Liver (tissue), 9 donors: Measurements from ENCODE around the gene SOX5. TPM values are rescaled to one million over a fixed set of nuclear protein-coding genes. Genes with fewer than 3 reads are reported as not detected.

Experiments
- DNase-seq: peaks from one replicate; pipeline ENCODE4 v3.0.0-alpha.2; 2017; ENCODE audit warnings: low spot score
- H3K27ac ChIP-seq, 2 donors: one replicate each; pipeline ENCODE4 v1.7.0; 2013; ENCODE audit warnings: inconsistent platforms in 2 of 2, low read length in 2 of 2, control low read depth in 1 of 2, low read depth in 1 of 2, mild to moderate bottlenecking in 1 of 2
- H3K27me3 ChIP-seq, 4 donors: one replicate each; pipeline versions ENCODE4 v1.6.1 to v1.7.0; 2013; ENCODE audit warnings: low read length in 3 of 4, inconsistent platforms in 1 of 4, mild to moderate bottlenecking in 1 of 4, moderate library complexity in 1 of 4; ENCODE audit not compliant: control insufficient read depth in 4 of 4, insufficient read depth in 4 of 4
- H3K36me3 ChIP-seq, 4 donors: one replicate each; pipeline versions ENCODE4 v1.6.1 to v1.7.0; 2013; ENCODE audit warnings: low read length in 3 of 4, mild to moderate bottlenecking in 3 of 4, low read depth in 1 of 4, moderate library complexity in 1 of 4; ENCODE audit not compliant: control insufficient read depth in 4 of 4, insufficient read depth in 3 of 4
- H3K4me1 ChIP-seq, 4 donors: one replicate each; pipeline versions ENCODE4 v1.6.1 to v1.7.0; 2013; ENCODE audit warnings: low read length in 3 of 4, mild to moderate bottlenecking in 3 of 4, moderate library complexity in 1 of 4; ENCODE audit not compliant: control insufficient read depth in 4 of 4, insufficient read depth in 4 of 4
- H3K4me3 ChIP-seq, 3 donors: one replicate each; pipeline versions ENCODE4 v1.6.1 to v1.7.0; 2013; ENCODE audit warnings: low read length in 3 of 3, control low read depth in 1 of 3, low read depth in 1 of 3, mild to moderate bottlenecking in 1 of 3
- H3K9ac ChIP-seq, 2 donors: one replicate each; pipeline ENCODE4 v1.7.0; 2013; ENCODE audit warnings: low read length in 2 of 2, mild to moderate bottlenecking in 2 of 2, moderate library complexity in 2 of 2, control low read depth in 1 of 2, low read depth in 1 of 2
- H3K9me3 ChIP-seq, 4 donors: one replicate each; pipeline versions ENCODE4 v1.6.1 to v1.7.0; 2013; ENCODE audit warnings: low read length in 3 of 4; ENCODE audit not compliant: control insufficient read depth in 4 of 4
- CTCF ChIP-seq: fragments of 150-350 bp; IDR thresholded peaks from 2 replicates; pipeline ENCODE4 v1.5.1; 2017; ENCODE audit warnings: improper control_type of control experiment, low read depth, low read length; ENCODE audit not compliant: missing input control
- EGR1 ChIP-seq, 2 donors: IDR thresholded peaks; 2 replicates each; pipeline ENCODE4 v1.6.1; 2016 to 2018; ENCODE audit warnings: antibody characterized with exemption in 2 of 2, low read depth in 2 of 2
- GABPA ChIP-seq, 2 donors: IDR thresholded peaks in 1 of 2; conservative IDR thresholded peaks in 1 of 2; 2 replicates each; pipeline ENCODE4 v1.6.1; 2016; ENCODE audit warnings: antibody characterized with exemption in 2 of 2, mild to moderate bottlenecking in 1 of 2, moderate library complexity in 1 of 2
- HNF4A ChIP-seq, 2 donors: conservative IDR thresholded peaks; 2 replicates each; pipeline ENCODE4 v1.6.1; 2016; ENCODE audit warnings: antibody characterized with exemption in 2 of 2, mild to moderate bottlenecking in 2 of 2
- HNF4G ChIP-seq: IDR thresholded peaks from 2 replicates; pipeline ENCODE4 v1.6.1; 2016; ENCODE audit warnings: antibody characterized with exemption
- JUND ChIP-seq, 2 donors: IDR thresholded peaks; 2 replicates each; pipeline ENCODE4 v1.6.1; 2016; ENCODE audit warnings: antibody characterized with exemption in 2 of 2
- NR2F2 ChIP-seq: IDR thresholded peaks from 2 replicates; pipeline ENCODE4 v1.6.1; 2016; ENCODE audit warnings: antibody characterized with exemption
- REST ChIP-seq: IDR thresholded peaks from 2 replicates; pipeline ENCODE4 v1.6.1; 2016; ENCODE audit warnings: antibody characterized with exemption, mild to moderate bottlenecking
- RXRA ChIP-seq, 2 donors: IDR thresholded peaks; 2 replicates each; pipeline ENCODE4 v1.6.1; 2017 to 2018; ENCODE audit warnings: antibody characterized with exemption in 2 of 2, mild to moderate bottlenecking in 1 of 2
- SP1 ChIP-seq: IDR thresholded peaks from 2 replicates; pipeline ENCODE4 v1.6.1; 2018; ENCODE audit warnings: antibody characterized with exemption, mild to moderate bottlenecking
- TAF1 ChIP-seq: conservative IDR thresholded peaks from 2 replicates; pipeline ENCODE4 v1.6.1; 2016; ENCODE audit warnings: antibody characterized with exemption, mild to moderate bottlenecking
- YY1 ChIP-seq: IDR thresholded peaks from 2 replicates; pipeline ENCODE4 v1.6.1; 2016; ENCODE audit warnings: antibody characterized with exemption, mild to moderate bottlenecking
- ZBTB33 ChIP-seq: IDR thresholded peaks from 2 replicates; pipeline ENCODE4 v1.6.1; 2016; ENCODE audit warnings: antibody characterized with exemption
- WGBS: extraction: QIAGEN DNeasy Blood & Tissue Kit; methylation state at CpG from one replicate; pipeline ENCODE4 v1.1.7; 2013; 5-methylcytosine and 5-hydroxymethylcytosine counted together
- polyA plus RNA-seq, 2 donors: library from polyadenylated mRNA; stranded (reverse) in 1 of 2; unstranded in 1 of 2; fragments of 200-250 nt in 1 of 2; fragments of >200 nt in 1 of 2; fragmentation: Nextera tagmentation in 1 of 2; extraction: Ambion mirVana in 1 of 2; gene quantifications; one replicate each; pipeline versions ENCODE4 v1.2.1 to v1.2.3, GENCODE V29; 2013 to 2015
- total RNA-seq, 2 donors: library from RNA; depleted of rRNA; stranded (reverse); fragments of >200 nt; gene quantifications; one replicate each; pipeline ENCODE4 v1.2.3, GENCODE V29; 2014
- donor health status: healthy.
- donor health status: healthy.
- donor health status: healthy.
- donor health status: healthy.
- donor health status: healthy.

SOX5 gene
- total and polyA plus RNA-seq, 4 donors: 2.3 to 42.4 (median 12.3) TPM

GRCh38 chr12:23944067-23944466, 5.4 kb downstream of the SOX5 start:
- no peaks in the 10 kb centered on the region for H3K9me3 ChIP-seq
- H3K27me3 ChIP-seq: no peaks in the 10 kb centered on the region
- DNase-seq: no peak
- peak overlapping the region; percentile 54 to 68 for H3K27ac ChIP-seq
- peak overlapping the region in 1 of 3 donors; percentile 4 for H3K4me3 ChIP-seq
- no peaks in the 10 kb centered on the region for H3K36me3 ChIP-seq
- WGBS: 51% methylated on average over 5 of the region's 5 CpGs
- H3K4me1 ChIP-seq: peaks cover 1 to 71% (median 44%) of the 10 kb centered on the region in 4 donors
- TF ChIP-seq JUND (IDR thresholded peaks at IDR 0.05): no peak
- TF ChIP-seq ZBTB33: no peak
- peak overlapping the region in 1 of 2 donors; percentile 61 for H3K9ac ChIP-seq

GRCh38 chr12:23942841-23943240, 6.6 kb downstream of the SOX5 start:
- no peaks in the 10 kb centered on the region for H3K9me3 ChIP-seq
- H3K9ac ChIP-seq: peak overlapping the region; percentile 65 to 72
- H3K4me3 ChIP-seq: peak overlapping the region; percentile 5 to 29 (median 15)
- no peak for DNase-seq
- TF ChIP-seq RXRA (IDR thresholded peaks at IDR 0.05): no peak
- no peak for TF ChIP-seq NR2F2
- no peak for TF ChIP-seq GABPA (IDR thresholded peaks at IDR 0.05 in 1 of 2, conservative IDR thresholded peaks at IDR 0.05 in 1 of 2)
- no peak for TF ChIP-seq ZBTB33
- no peak for TF ChIP-seq REST
- TF ChIP-seq TAF1: no peak
- no peak for TF ChIP-seq EGR1 (IDR thresholded peaks at IDR 0.05; ENCODE audit: low read depth in 2 of 2)
- no peak for TF ChIP-seq SP1
- TF ChIP-seq JUND (IDR thresholded peaks at IDR 0.05): no peak
- H3K27me3 ChIP-seq: no peaks in the 10 kb centered on the region
- peaks cover 1 to 66% (median 41%) of the 10 kb centered on the region in 4 donors for H3K4me1 ChIP-seq
- no peaks in the 10 kb centered on the region for H3K36me3 ChIP-seq
- 36% methylated on average over 4 of the region's 4 CpGs for WGBS
- peak overlapping the region; percentile 54 to 68 for H3K27ac ChIP-seq

- H3K4me3 ChIP-seq: no peak overlapping the region
- 36% methylated on average over 1 of the region's 1 CpG for WGBS
- no peak overlapping the region for H3K27ac ChIP-seq
- peak; percentile 80 for TF ChIP-seq HNF4G
- TF ChIP-seq CTCF: no peak
- TF ChIP-seq RXRA (IDR thresholded peaks at IDR 0.05): peak; percentile 39 to 40
- TF ChIP-seq GABPA (IDR thresholded peaks at IDR 0.05 in 1 of 2, conservative IDR thresholded peaks at IDR 0.05 in 1 of 2): no peak
- no peak for TF ChIP-seq NR2F2
- TF ChIP-seq REST: no peak
- TF ChIP-seq SP1: peak; percentile 53
- TF ChIP-seq HNF4A (conservative IDR thresholded peaks at IDR 0.05): peak; percentile 93
- peak; percentile 45 for TF ChIP-seq YY1
Observed at GRCh38 chr12:23941780-23942179, 7.7 kb downstream of the SOX5 start.

More at GRCh38 chr12:23941780-23942179, 7.7 kb downstream of the SOX5 start:
- Histone ChIP-seq H3K9me3 (no peaks in the 10 kb centered on the region), H3K27me3 (no peaks in the 10 kb centered on the region), H3K36me3 (no peaks in the 10 kb centered on the region), H3K4me1 (peaks cover 1 to 63% (median 39%) of the 10 kb centered on the region in 4 donors), H3K9ac (no peak overlapping the region)
- no peak for DNase-seq
